ENCODE measurements around the gene SP3.

DNA sequence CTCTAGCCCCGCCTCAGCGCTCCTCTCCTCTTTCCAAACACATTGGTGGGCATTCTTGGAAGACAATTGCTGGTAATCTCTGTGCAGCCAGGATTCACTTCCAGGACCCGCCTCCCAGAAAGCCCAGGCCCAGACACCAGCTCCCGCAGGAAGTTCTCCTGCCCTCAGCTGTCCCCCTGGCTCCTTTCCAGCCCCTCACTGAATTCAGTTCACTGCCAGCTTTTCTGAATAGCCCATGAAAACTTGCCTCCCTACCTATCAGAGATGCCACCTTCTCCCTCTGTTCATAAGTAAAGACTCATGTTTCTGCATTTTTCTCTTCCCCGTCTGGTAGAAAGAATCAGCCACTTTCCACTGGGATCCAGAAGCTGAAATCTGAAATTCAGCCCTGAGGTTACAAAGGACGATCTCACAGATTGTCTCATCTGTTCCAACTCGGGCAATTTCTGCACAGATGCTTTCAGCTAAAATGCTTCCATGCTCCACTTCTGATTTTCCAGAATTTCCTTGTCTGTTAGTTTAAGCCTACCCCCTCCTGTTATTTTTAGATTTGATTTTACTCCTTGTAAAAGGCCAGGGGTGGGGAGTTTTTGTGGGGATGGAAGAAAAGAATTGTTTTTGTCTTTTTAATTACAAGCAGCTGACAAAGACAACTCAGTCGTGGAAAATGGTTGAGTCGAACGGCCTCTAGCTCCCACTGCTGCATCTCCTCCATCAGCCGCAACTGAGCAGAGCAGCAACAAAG, 98.1 kb downstream of the SP3 start:
- TF ChIP-seq GATA2 (IDR thresholded peaks at IDR 0.05; ENCODE audit: low read depth, low read length) (peak; percentile 57), GATA3 (IDR thresholded peaks at IDR 0.05; ENCODE audit: low read depth, low read length) (no peak)

All from SH-SY5Y (cell line).